ENCODE measurements around the gene USP9X.

The USP9X gene

GRCh38 chrX:41087201-41087600, 2.0 kb downstream of the USP9X start:
- no peak for TF ChIP-seq CTCF (IDR thresholded peaks at IDR 0.05)
- H3K27me3 ChIP-seq, result no peaks in the 10 kb centered on the region
- H3K36me3 ChIP-seq, result no peaks in the 10 kb centered on the region
- peak overlapping the region; percentile 100 for H3K27ac ChIP-seq
- no peaks in the 10 kb centered on the region for H3K9me3 ChIP-seq
- peaks cover 44 to 49% of the 10 kb centered on the region in 2 experiments for H3K4me1 ChIP-seq (ENCODE audit: control insufficient read depth in 1 of 2, insufficient read depth in 1 of 2, low read depth in 1 of 2, low read length in 1 of 2)
- H3K4me3 ChIP-seq (ENCODE audit: low read depth in 1 of 2, low read length in 1 of 2), result peak overlapping the region; percentile 73 to 79

- Histone ChIP-seq H3K36me3 (no peaks in the 10 kb centered on the region), H3K4me3 (ENCODE audit: low read depth in 1 of 2, low read length in 1 of 2) (no peak overlapping the region), H3K27ac (no peak overlapping the region), H3K4me1 (ENCODE audit: control insufficient read depth in 1 of 2, insufficient read depth in 1 of 2, low read depth in 1 of 2, low read length in 1 of 2) (peaks cover 37 to 38% of the 10 kb centered on the region in 2 experiments), H3K9me3 (no peaks in the 10 kb centered on the region), H3K27me3 (no peaks in the 10 kb centered on the region)
- no peak for TF ChIP-seq CTCF (IDR thresholded peaks at IDR 0.05)
These were observed 5.5 kb downstream of the USP9X start for GRCh38 chrX:41090568-41091238.

- Histone ChIP-seq H3K27ac (no peak overlapping the region), H3K27me3 (no peaks in the 10 kb centered on the region), H3K4me3 (ENCODE audit: low read depth in 1 of 2, low read length in 1 of 2) (no peak overlapping the region), H3K9me3 (no peaks in the 10 kb centered on the region), H3K4me1 (ENCODE audit: control insufficient read depth in 1 of 2, insufficient read depth in 1 of 2, low read depth in 1 of 2, low read length in 1 of 2) (peaks cover 39 to 49% of the 10 kb centered on the region in 2 experiments), H3K36me3 (no peaks in the 10 kb centered on the region)
- TF ChIP-seq CTCF (IDR thresholded peaks at IDR 0.05), result no peak
These were observed 7.5 kb downstream of the USP9X start for GRCh38 chrX:41092776-41093175.

GRCh38 chrX:41095174-41095573, 9.9 kb downstream of the USP9X start:
- Histone ChIP-seq H3K27ac (peak overlapping the region; percentile 52), H3K36me3 (no peaks in the 10 kb centered on the region), H3K9me3 (no peaks in the 10 kb centered on the region), H3K4me1 (ENCODE audit: control insufficient read depth in 1 of 2, insufficient read depth in 1 of 2, low read depth in 1 of 2, low read length in 1 of 2) (peaks cover 23 to 29% of the 10 kb centered on the region in 2 experiments), H3K4me3 (ENCODE audit: low read depth in 1 of 2, low read length in 1 of 2) (no peak overlapping the region), H3K27me3 (no peaks in the 10 kb centered on the region)
- no peak for TF ChIP-seq CTCF (IDR thresholded peaks at IDR 0.05)

GRCh38 chrX:41095908-41096307, 10.7 kb downstream of the USP9X start:
- no peaks in the 10 kb centered on the region for H3K36me3 ChIP-seq
- H3K27me3 ChIP-seq, result no peaks in the 10 kb centered on the region
- peak overlapping the region in 1 of 2 experiments; percentile 5 for H3K4me3 ChIP-seq (ENCODE audit: low read depth in 1 of 2, low read length in 1 of 2)
- no peaks in the 10 kb centered on the region for H3K9me3 ChIP-seq
- no peak for TF ChIP-seq CTCF (IDR thresholded peaks at IDR 0.05)
- H3K4me1 ChIP-seq (ENCODE audit: control insufficient read depth in 1 of 2, insufficient read depth in 1 of 2, low read depth in 1 of 2, low read length in 1 of 2), result peaks cover 23% of the 10 kb centered on the region in 2 experiments
- H3K27ac ChIP-seq, result peak overlapping the region; percentile 52

All from neutrophil (primary cell).